HK-2 (cell line): ENCODE results near the gene FYCO1.

ENCODE experiments used
- DNase-seq: peaks from one replicate; pipeline ENCODE4 v3.0.0-alpha.2; 2018; ENCODE audit not compliant: unreplicated experiment

FYCO1 gene

DNA sequence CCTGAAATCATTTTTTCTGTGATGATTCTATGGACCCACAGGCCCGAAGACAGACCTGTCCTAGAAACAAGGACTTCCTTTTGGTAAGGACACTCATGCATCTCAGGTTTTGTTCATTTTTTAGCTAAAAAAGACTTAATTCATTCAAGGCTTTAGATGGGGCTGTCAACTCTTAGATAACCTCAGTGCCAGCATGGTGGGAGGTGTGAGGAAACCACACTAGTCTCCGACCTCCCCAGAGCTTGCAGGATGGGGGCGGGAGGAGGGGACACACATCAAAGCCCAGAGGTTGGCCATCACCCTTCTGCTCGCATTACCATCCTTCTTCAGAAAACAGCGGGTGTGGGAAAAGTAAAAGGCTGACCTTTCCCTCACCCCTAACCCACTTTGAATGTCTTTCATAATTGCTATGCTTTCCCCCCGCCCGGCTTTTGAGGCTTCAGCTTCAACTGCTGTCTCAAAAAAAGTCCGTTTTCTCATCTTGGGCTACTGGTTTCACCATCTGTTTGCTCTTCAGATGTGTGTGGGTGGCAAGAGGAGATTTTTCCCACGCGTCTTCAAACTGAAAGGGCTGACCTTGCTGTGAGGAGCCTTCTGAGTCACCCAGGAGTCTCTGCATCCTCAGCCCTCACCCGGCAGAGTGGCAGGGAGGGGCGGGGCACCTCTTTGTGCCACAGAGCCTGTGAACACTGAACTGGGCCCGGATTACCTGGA, 79.9 kb downstream of the FYCO1 start:
- DNase-seq = peak; percentile 64

DNA sequence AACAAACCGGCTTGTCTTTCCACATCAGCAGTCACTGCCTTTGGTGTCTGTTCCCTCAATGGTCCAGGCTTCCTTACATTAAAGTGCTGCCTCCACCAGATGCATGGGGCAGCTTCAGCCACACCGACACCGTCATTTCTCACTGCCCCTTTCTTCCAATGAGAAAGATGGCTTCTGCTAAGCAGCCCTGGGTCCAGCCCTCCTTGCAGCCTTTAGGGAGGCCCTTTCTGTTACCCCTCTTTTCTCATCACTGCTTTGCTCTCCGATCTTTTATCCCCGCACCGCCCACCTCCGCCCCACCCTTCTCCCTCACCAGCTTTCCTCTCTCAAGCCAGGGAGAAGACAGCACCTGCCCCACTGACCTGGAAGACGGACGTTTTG, 80.6 kb downstream of the FYCO1 start:
- DNase-seq = no peak

DNA sequence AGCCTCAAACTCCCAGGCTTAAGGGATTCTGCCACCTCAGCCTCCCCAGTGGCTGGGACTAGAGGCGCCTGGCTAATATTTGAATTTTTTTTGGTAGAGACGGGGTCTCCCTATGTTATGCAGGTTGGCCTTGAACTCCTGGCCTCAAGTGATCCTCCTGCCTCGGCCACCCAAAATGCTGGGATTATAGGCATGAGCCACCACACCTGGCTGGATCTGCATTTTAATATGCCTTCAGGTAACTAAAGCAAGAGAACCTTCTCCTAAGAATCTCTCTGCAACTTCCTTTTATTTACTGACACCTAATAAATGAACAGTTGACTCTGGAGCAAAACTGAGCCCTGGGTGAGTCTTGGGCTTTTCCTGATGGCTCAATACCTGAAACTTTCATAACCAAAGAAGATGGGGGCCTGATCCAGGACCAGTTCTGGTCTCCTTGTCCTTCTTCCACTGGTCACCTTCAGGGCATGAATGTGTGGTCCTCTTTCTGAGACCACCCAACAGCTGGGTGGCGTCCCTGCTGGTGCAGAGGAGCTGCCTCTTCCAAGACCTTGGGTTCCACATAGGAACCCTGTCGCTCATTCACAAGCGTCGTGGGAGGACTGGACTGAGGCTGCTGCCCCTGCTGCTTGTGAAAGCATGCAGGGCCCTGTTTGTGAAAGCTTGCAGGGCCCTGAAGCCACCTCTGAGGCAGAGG, 81.1 kb downstream of the FYCO1 start:
- DNase-seq = no peak

- DNase-seq = no peak
These were observed 83.2 kb downstream of the FYCO1 start for GRCh38 chr3:45912435-45912834.

- DNase-seq = no peak
These were observed 84.0 kb downstream of the FYCO1 start for GRCh38 chr3:45911511-45912226.

DNA sequence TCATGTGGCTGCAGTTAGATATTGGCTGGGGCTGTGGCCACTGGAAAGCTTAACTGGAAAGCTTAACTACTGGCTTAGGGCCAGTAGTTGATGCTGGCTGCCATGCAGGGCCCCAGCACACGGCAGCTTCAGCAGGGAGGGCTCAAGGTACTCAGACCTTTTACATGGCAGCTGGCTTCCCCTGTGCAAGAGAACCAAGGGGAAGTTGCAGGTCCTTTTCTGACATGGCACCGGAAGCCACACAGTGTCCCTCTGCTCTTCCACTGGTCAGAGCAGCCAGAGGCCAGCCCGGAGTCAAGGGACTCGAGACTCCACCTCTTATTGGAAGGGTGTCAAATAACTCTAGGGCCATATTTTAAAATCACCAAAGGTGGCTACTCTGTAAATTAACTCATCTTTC, 84.7 kb downstream of the FYCO1 start:
- DNase-seq = no peak

DNA sequence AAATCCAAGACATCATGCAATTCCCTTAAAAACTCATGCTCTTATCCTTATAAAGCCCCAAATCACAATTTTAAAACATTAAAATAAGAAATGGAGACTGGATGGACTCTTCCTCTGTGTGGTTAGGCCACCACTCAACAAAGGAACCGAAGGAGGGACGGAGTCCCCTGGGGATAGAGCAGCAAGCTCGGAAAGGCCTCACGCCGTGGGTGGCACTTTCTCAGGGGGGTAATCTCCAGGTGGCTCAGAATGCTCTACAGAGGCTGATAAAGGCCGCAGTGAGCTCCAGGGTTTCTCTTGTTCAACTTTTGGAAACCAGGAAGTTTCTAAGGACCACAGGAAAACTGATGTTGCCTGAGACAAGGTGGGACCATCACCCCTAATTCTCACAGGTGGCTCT, 86.1 kb downstream of the FYCO1 start:
- DNase-seq = no peak

- DNase-seq = no peak
These were observed 86.9 kb downstream of the FYCO1 start for GRCh38 chr3:45908761-45909160.

DNA sequence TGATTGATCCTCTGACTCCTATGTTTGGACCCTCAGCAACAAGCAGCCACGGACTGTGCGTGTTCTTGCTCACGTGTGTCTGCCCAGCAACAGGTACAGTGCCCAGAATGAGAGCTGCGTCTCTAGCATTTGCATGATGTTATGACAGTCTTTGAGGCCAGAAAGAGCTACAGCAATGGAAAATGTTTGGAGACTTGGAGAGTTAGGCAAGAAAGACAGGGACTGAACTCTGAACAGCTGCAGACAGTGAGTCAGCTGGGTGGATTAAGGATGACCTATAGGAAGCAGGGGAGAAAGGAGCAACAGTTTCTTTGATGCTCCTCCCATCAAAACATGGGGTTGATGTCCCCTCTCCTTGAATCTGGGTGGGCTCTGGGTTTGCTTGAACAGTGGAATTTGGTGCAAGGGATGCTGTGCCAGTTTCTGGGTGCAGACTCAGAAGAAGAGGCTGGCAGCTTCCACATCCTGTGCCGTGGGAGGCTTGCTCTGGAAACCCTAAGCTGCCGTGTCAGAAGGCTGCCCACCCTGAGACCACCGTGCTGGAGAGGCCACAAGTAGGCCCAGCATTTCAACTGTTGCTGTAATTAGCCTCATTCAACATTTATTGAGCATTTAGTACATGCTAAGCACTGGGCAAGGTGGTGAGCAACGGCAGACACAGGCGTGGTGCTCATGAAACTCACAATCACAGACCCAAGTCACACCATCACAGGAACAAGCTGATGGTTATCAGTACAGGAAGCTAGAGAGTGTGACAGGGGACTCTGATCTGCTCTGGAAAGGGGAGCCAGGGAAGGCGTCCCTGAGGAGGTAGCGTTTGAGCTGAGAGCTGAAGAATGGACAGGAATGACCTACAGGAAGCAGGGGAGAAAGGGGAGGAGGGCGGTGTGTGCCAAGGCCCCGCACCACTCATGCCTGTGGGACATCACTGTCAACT, 87.6 kb downstream of the FYCO1 start:
- DNase-seq = no peak

- no peak for DNase-seq
These were observed 88.8 kb downstream of the FYCO1 start for GRCh38 chr3:45906681-45907407.

- DNase-seq = no peak
These were observed 89.9 kb downstream of the FYCO1 start for GRCh38 chr3:45905755-45906154.

GRCh38 chr3:45904931-45905330, 90.7 kb downstream of the FYCO1 start:
- no peak for DNase-seq

DNA sequence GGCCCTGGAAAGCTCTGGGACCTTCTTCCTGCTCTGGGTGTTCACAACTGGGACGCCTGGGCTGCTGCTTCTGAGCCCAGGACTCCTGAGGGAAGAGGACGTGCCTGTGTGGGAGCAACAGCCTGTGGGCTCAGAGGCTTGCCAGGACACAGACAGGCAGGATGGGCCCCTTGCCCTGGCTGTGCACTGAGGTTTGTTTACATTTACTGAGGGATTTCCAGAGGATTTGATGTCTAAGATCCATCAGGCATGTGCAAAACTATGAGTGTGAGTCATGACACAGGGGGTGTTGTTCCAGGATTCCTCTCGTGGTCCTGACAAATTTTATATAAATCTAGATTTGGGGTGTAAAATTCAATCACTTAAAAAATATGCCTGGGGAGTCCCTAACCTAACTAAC, 98.7 kb downstream of the FYCO1 start:
- no peak for DNase-seq

- DNase-seq = no peak
These were observed 99.7 kb downstream of the FYCO1 start for GRCh38 chr3:45895686-45896468.

DNA sequence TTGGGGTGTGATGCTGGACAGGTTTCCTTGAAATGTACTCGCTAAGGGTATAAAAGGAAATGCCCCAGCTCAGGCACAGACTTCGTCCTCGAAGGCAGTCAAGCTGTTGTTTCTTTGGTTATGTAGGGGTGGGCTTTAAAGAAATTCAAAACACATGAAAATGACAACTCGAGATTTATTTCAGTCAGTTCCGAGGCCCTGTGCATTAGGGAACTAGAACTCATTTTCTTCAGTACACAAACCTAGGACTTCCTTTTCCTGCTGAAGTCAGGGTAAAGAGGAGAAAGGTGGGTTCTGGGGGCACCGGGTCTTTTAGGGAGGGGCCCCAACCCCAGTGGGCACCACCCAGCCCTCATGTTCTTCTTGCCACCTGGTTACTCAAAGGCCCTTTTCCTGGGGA, 101.6 kb downstream of the FYCO1 start:
- no peak for DNase-seq

DNA sequence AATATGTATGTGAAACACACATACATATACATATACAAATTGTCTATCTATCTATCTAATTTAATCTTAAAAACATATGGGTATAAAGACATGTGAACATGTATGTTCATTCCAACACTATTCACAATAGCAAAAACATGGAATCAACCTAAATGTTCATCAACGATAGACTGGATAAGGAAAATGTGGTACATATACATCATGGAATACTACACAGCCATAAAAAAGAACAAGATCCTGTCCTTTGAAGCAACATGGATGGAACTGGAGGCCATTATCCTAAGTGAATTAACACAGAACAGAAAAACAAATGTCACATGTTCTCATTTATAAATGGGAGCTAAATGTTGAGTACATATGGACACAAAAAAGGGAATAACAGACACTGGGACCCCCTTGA, 103.5 kb downstream of the FYCO1 start:
- DNase-seq = no peak

GRCh38 chr3:45890405-45890804, 105.2 kb downstream of the FYCO1 start:
- DNase-seq = no peak

- DNase-seq = no peak
These were observed 106.3 kb downstream of the FYCO1 start for GRCh38 chr3:45889337-45889736.

DNA sequence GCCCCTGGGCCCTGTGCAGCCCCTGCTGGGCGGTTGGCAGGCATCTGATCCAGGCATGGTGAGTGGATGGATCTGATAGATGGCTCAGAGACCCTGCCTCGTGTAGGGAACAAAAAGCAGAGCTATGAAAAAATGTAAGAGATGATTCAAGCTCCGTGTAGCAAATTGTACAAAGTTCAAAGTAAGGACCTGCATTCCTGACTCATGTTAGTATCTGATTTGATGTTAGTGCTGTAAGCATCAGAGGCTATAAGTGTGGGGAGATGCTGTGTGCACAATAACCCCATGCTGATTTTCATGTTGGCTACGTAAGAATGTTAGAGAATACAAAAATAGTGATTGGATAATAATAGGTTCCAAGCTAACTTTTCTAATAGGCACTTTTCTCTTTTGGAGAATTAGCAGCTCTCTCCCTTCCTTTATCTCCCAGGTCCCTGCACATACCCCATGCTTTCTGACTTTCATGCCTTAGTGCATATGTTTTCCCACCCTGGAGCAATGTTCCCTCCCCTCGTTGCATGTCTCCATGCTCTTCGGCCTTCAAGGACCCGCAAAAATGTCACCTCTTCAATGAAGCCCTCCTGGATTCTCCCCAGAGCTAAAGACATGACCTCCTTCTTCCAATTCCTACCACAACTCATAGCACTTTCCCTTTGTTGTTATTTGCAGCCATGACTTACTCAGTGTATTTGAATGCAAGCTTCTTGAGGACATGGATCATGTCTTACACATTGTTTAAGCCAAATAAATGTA, 107.7 kb downstream of the FYCO1 start:
- no peak for DNase-seq

GRCh38 chr3:45887285-45887684, 108.3 kb downstream of the FYCO1 start:
- no peak for DNase-seq
